Liver (tissue), 9 donors: ENCODE data around the gene LARGE2. TPM values are rescaled to one million over a fixed set of nuclear protein-coding genes. Genes with fewer than 3 reads are reported as not detected.

Experiments
- DNase-seq: peaks from one replicate; pipeline ENCODE4 v3.0.0-alpha.2; 2017; ENCODE audit warnings: low spot score
- H3K27ac ChIP-seq, 2 donors: one replicate each; pipeline ENCODE4 v1.7.0; 2013; ENCODE audit warnings: inconsistent platforms in 2 of 2, low read length in 2 of 2, control low read depth in 1 of 2, low read depth in 1 of 2, mild to moderate bottlenecking in 1 of 2
- H3K27me3 ChIP-seq, 4 donors: one replicate each; pipeline versions ENCODE4 v1.6.1 to v1.7.0; 2013; ENCODE audit warnings: low read length in 3 of 4, inconsistent platforms in 1 of 4, mild to moderate bottlenecking in 1 of 4, moderate library complexity in 1 of 4; ENCODE audit not compliant: control insufficient read depth in 4 of 4, insufficient read depth in 4 of 4
- H3K36me3 ChIP-seq, 4 donors: one replicate each; pipeline versions ENCODE4 v1.6.1 to v1.7.0; 2013; ENCODE audit warnings: low read length in 3 of 4, mild to moderate bottlenecking in 3 of 4, low read depth in 1 of 4, moderate library complexity in 1 of 4; ENCODE audit not compliant: control insufficient read depth in 4 of 4, insufficient read depth in 3 of 4
- H3K4me1 ChIP-seq, 4 donors: one replicate each; pipeline versions ENCODE4 v1.6.1 to v1.7.0; 2013; ENCODE audit warnings: low read length in 3 of 4, mild to moderate bottlenecking in 3 of 4, moderate library complexity in 1 of 4; ENCODE audit not compliant: control insufficient read depth in 4 of 4, insufficient read depth in 4 of 4
- H3K4me3 ChIP-seq, 3 donors: one replicate each; pipeline versions ENCODE4 v1.6.1 to v1.7.0; 2013; ENCODE audit warnings: low read length in 3 of 3, control low read depth in 1 of 3, low read depth in 1 of 3, mild to moderate bottlenecking in 1 of 3
- H3K9ac ChIP-seq, 2 donors: one replicate each; pipeline ENCODE4 v1.7.0; 2013; ENCODE audit warnings: low read length in 2 of 2, mild to moderate bottlenecking in 2 of 2, moderate library complexity in 2 of 2, control low read depth in 1 of 2, low read depth in 1 of 2
- H3K9me3 ChIP-seq, 4 donors: one replicate each; pipeline versions ENCODE4 v1.6.1 to v1.7.0; 2013; ENCODE audit warnings: low read length in 3 of 4; ENCODE audit not compliant: control insufficient read depth in 4 of 4
- EGR1 ChIP-seq, 2 donors: IDR thresholded peaks; 2 replicates each; pipeline ENCODE4 v1.6.1; 2016 to 2018; ENCODE audit warnings: antibody characterized with exemption in 2 of 2, low read depth in 2 of 2
- FOXA1 ChIP-seq: IDR thresholded peaks from 2 replicates; pipeline ENCODE4 v1.6.1; 2016; ENCODE audit warnings: antibody characterized with exemption
- FOXA2 ChIP-seq: IDR thresholded peaks from 2 replicates; pipeline ENCODE4 v1.6.1; 2016; ENCODE audit warnings: antibody characterized with exemption
- GABPA ChIP-seq, 2 donors: IDR thresholded peaks in 1 of 2; conservative IDR thresholded peaks in 1 of 2; 2 replicates each; pipeline ENCODE4 v1.6.1; 2016; ENCODE audit warnings: antibody characterized with exemption in 2 of 2, mild to moderate bottlenecking in 1 of 2, moderate library complexity in 1 of 2
- HNF4A ChIP-seq, 2 donors: conservative IDR thresholded peaks; 2 replicates each; pipeline ENCODE4 v1.6.1; 2016; ENCODE audit warnings: antibody characterized with exemption in 2 of 2, mild to moderate bottlenecking in 2 of 2
- HNF4G ChIP-seq: IDR thresholded peaks from 2 replicates; pipeline ENCODE4 v1.6.1; 2016; ENCODE audit warnings: antibody characterized with exemption
- JUND ChIP-seq, 2 donors: IDR thresholded peaks; 2 replicates each; pipeline ENCODE4 v1.6.1; 2016; ENCODE audit warnings: antibody characterized with exemption in 2 of 2
- NR2F2 ChIP-seq: IDR thresholded peaks from 2 replicates; pipeline ENCODE4 v1.6.1; 2016; ENCODE audit warnings: antibody characterized with exemption
- RXRA ChIP-seq, 2 donors: IDR thresholded peaks; 2 replicates each; pipeline ENCODE4 v1.6.1; 2017 to 2018; ENCODE audit warnings: antibody characterized with exemption in 2 of 2, mild to moderate bottlenecking in 1 of 2
- SP1 ChIP-seq: IDR thresholded peaks from 2 replicates; pipeline ENCODE4 v1.6.1; 2018; ENCODE audit warnings: antibody characterized with exemption, mild to moderate bottlenecking
- TAF1 ChIP-seq: conservative IDR thresholded peaks from 2 replicates; pipeline ENCODE4 v1.6.1; 2016; ENCODE audit warnings: antibody characterized with exemption, mild to moderate bottlenecking
- YY1 ChIP-seq: IDR thresholded peaks from 2 replicates; pipeline ENCODE4 v1.6.1; 2016; ENCODE audit warnings: antibody characterized with exemption, mild to moderate bottlenecking
- WGBS: extraction: QIAGEN DNeasy Blood & Tissue Kit; methylation state at CpG from one replicate; pipeline ENCODE4 v1.1.7; 2013; 5-methylcytosine and 5-hydroxymethylcytosine counted together
- polyA plus RNA-seq, 2 donors: library from polyadenylated mRNA; stranded (reverse) in 1 of 2; unstranded in 1 of 2; fragments of 200-250 nt in 1 of 2; fragments of >200 nt in 1 of 2; fragmentation: Nextera tagmentation in 1 of 2; extraction: Ambion mirVana in 1 of 2; gene quantifications; one replicate each; pipeline versions ENCODE4 v1.2.1 to v1.2.3, GENCODE V29; 2013 to 2015
- total RNA-seq, 2 donors: library from RNA; depleted of rRNA; stranded (reverse); fragments of >200 nt; gene quantifications; one replicate each; pipeline ENCODE4 v1.2.3, GENCODE V29; 2014
- TF ChIP-seq, protein P1 (sequence below): IDR thresholded peaks from 2 replicates; pipeline ENCODE4 v1.6.1; 2016; ENCODE audit warnings: antibody characterized with exemption, mild to moderate bottlenecking
- TF ChIP-seq, protein P2 (sequence below): IDR thresholded peaks from 2 replicates; pipeline ENCODE4 v1.6.1; 2016; ENCODE audit warnings: antibody characterized with exemption
- TF ChIP-seq, protein P3 (sequence below): IDR thresholded peaks from 2 replicates; pipeline ENCODE4 v1.6.1; 2016; ENCODE audit warnings: antibody characterized with exemption
- TF ChIP-seq, protein P4 (sequence below): IDR thresholded peaks from 2 replicates; pipeline ENCODE4 v1.6.1; 2016; ENCODE audit warnings: antibody characterized with exemption
- TF ChIP-seq, protein P5 (sequence below): fragments of 150-350 bp; IDR thresholded peaks from 2 replicates; pipeline ENCODE4 v1.5.1; 2017; ENCODE audit warnings: improper control_type of control experiment, low read depth, low read length; ENCODE audit not compliant: missing input control
- donor health status: healthy.
- donor health status: healthy.
- donor health status: healthy.
- donor health status: healthy.
- donor health status: healthy.

The LARGE2 gene
- total and polyA plus RNA-seq, 4 donors, result 1.3 to 1.9 (median 1.5) TPM

DNA sequence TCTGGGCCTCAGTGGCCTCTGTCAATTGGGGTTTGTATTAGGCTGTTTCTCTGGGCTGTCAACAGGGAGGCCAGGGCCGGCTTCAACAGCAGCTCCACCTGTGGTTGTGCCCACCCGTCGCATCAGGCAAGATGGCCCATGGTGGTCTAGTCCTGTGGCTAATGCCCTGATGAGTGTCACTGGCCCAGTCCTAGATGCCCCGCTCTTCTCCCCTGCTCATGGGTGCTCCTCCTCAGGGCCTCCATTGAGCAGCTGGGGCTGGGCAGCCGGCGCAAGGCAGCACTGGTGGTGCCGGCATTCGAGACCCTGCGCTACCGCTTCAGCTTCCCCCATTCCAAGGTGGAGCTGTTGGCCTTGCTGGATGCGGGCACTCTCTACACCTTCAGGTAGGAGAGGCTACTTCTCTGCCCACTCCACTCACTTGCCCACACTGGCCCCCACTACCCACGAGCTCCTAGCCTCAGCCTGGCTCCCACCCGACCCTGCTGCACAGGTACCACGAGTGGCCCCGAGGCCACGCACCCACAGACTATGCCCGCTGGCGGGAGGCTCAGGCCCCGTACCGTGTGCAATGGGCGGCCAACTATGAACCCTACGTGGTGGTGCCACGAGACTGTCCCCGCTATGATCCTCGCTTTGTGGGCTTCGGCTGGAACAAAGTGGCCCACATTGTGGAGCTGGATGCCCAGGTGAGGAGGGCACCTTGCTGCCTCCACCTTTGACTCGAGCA is 5.4 kb downstream of the LARGE2 start:
- H3K27ac ChIP-seq, result no peak overlapping the region
- WGBS, result 93% methylated on average over 27 of the region's 27 CpGs
- no peaks in the 10 kb centered on the region for H3K27me3 ChIP-seq
- no peak overlapping the region for H3K9ac ChIP-seq
- no peaks in the 10 kb centered on the region for H3K9me3 ChIP-seq
- H3K4me1 ChIP-seq, result peaks cover 0 to 2% (median under 1%) of the 10 kb centered on the region in 4 donors
- no peak overlapping the region for H3K4me3 ChIP-seq
- H3K36me3 ChIP-seq, result peaks cover 0 to 1% (median 0%) of the 10 kb centered on the region in 4 donors
- no peak for TF ChIP-seq YY1
- no peak for TF ChIP-seq SP1
- no peak for TF ChIP-seq GABPA (IDR thresholded peaks at IDR 0.05 in 1 of 2, conservative IDR thresholded peaks at IDR 0.05 in 1 of 2)
- no peak for TF ChIP-seq EGR1 (IDR thresholded peaks at IDR 0.05; ENCODE audit: low read depth in 2 of 2)
- no peak for TF ChIP-seq TAF1
- TF ChIP-seq, protein P1, sequence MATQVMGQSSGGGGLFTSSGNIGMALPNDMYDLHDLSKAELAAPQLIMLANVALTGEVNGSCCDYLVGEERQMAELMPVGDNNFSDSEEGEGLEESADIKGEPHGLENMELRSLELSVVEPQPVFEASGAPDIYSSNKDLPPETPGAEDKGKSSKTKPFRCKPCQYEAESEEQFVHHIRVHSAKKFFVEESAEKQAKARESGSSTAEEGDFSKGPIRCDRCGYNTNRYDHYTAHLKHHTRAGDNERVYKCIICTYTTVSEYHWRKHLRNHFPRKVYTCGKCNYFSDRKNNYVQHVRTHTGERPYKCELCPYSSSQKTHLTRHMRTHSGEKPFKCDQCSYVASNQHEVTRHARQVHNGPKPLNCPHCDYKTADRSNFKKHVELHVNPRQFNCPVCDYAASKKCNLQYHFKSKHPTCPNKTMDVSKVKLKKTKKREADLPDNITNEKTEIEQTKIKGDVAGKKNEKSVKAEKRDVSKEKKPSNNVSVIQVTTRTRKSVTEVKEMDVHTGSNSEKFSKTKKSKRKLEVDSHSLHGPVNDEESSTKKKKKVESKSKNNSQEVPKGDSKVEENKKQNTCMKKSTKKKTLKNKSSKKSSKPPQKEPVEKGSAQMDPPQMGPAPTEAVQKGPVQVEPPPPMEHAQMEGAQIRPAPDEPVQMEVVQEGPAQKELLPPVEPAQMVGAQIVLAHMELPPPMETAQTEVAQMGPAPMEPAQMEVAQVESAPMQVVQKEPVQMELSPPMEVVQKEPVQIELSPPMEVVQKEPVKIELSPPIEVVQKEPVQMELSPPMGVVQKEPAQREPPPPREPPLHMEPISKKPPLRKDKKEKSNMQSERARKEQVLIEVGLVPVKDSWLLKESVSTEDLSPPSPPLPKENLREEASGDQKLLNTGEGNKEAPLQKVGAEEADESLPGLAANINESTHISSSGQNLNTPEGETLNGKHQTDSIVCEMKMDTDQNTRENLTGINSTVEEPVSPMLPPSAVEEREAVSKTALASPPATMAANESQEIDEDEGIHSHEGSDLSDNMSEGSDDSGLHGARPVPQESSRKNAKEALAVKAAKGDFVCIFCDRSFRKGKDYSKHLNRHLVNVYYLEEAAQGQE, result no peak
- TF ChIP-seq RXRA (IDR thresholded peaks at IDR 0.05), result no peak
- no peak for TF ChIP-seq JUND (IDR thresholded peaks at IDR 0.05)
- TF ChIP-seq, protein P2, sequence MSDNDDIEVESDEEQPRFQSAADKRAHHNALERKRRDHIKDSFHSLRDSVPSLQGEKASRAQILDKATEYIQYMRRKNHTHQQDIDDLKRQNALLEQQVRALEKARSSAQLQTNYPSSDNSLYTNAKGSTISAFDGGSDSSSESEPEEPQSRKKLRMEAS, result no peak
- TF ChIP-seq HNF4A (conservative IDR thresholded peaks at IDR 0.05), result no peak
- no peak for DNase-seq

DNA sequence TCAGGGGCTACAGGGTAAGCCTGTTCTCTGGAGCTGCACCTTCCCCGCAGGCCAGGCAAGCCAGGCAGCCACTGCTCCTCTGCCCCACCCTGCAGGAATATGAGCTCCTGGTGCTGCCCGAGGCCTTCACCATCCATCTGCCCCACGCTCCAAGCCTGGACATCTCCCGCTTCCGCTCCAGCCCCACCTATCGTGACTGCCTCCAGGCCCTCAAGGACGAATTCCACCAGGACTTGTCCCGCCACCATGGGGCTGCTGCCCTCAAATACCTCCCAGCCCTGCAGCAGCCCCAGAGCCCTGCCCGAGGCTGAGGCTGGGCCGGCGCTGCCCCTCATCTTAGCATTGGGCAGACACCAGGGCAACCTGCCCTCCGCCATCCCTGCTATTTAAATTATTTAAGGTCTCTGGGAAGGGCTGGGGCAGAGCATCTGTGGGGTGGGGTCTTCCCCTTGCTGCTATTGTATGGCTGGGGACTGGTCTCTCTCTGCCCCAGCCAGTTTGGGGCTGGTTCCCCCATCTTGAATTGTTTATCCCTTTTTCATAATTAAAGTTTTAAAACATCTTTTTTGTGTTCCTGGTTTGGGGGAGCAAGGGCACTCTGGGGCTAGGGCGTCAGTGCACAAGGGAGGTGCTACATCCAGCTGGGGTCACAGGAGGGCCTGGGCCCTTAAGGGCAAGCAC is 6.2 kb downstream of the LARGE2 start:
- TF ChIP-seq HNF4G (no peak), FOXA1 (no peak), FOXA2 (no peak), NR2F2 (no peak), HNF4A (conservative IDR thresholded peaks at IDR 0.05) (no peak), EGR1 (IDR thresholded peaks at IDR 0.05; ENCODE audit: low read depth in 2 of 2) (no peak), RXRA (IDR thresholded peaks at IDR 0.05) (no peak), TAF1 (no peak), SP1 (no peak), GABPA (IDR thresholded peaks at IDR 0.05 in 1 of 2, conservative IDR thresholded peaks at IDR 0.05 in 1 of 2) (no peak)
- TF ChIP-seq, protein P3, sequence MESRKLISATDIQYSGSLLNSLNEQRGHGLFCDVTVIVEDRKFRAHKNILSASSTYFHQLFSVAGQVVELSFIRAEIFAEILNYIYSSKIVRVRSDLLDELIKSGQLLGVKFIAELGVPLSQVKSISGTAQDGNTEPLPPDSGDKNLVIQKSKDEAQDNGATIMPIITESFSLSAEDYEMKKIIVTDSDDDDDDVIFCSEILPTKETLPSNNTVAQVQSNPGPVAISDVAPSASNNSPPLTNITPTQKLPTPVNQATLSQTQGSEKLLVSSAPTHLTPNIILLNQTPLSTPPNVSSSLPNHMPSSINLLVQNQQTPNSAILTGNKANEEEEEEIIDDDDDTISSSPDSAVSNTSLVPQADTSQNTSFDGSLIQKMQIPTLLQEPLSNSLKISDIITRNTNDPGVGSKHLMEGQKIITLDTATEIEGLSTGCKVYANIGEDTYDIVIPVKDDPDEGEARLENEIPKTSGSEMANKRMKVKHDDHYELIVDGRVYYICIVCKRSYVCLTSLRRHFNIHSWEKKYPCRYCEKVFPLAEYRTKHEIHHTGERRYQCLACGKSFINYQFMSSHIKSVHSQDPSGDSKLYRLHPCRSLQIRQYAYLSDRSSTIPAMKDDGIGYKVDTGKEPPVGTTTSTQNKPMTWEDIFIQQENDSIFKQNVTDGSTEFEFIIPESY, result no peak
- TF ChIP-seq, protein P4, sequence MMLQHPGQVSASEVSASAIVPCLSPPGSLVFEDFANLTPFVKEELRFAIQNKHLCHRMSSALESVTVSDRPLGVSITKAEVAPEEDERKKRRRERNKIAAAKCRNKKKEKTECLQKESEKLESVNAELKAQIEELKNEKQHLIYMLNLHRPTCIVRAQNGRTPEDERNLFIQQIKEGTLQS, result no peak
- TF ChIP-seq, protein P5, sequence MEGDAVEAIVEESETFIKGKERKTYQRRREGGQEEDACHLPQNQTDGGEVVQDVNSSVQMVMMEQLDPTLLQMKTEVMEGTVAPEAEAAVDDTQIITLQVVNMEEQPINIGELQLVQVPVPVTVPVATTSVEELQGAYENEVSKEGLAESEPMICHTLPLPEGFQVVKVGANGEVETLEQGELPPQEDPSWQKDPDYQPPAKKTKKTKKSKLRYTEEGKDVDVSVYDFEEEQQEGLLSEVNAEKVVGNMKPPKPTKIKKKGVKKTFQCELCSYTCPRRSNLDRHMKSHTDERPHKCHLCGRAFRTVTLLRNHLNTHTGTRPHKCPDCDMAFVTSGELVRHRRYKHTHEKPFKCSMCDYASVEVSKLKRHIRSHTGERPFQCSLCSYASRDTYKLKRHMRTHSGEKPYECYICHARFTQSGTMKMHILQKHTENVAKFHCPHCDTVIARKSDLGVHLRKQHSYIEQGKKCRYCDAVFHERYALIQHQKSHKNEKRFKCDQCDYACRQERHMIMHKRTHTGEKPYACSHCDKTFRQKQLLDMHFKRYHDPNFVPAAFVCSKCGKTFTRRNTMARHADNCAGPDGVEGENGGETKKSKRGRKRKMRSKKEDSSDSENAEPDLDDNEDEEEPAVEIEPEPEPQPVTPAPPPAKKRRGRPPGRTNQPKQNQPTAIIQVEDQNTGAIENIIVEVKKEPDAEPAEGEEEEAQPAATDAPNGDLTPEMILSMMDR, result no peak
- TF ChIP-seq, protein P2, result no peak
- TF ChIP-seq, protein P1, result no peak
- H3K9ac ChIP-seq, result no peak overlapping the region
- H3K27me3 ChIP-seq, result no peaks in the 10 kb centered on the region
- no peak for DNase-seq
- H3K27ac ChIP-seq, result no peak overlapping the region
- H3K9me3 ChIP-seq, result no peaks in the 10 kb centered on the region
- no peak overlapping the region for H3K4me3 ChIP-seq
- 89% methylated on average over 13 of the region's 13 CpGs for WGBS
- peaks cover under 1 to 8% (median 7%) of the 10 kb centered on the region in 4 donors for H3K4me1 ChIP-seq
- H3K36me3 ChIP-seq, result peaks cover 0 to 1% (median 0%) of the 10 kb centered on the region in 4 donors
